GM11168 (cell line): Measurements from ENCODE around the gene COPG1.

Source experiments
- in situ Hi-C: fragments of 300-500 bp; cut with MboI; formaldehyde crosslinking; loops from one replicate; pipeline ENCODE4 v1.12.0; 2022; ENCODE audit warnings: low sequenced_read_pairs; ENCODE audit not compliant: unreplicated experiment

The COPG1 gene

DNA sequence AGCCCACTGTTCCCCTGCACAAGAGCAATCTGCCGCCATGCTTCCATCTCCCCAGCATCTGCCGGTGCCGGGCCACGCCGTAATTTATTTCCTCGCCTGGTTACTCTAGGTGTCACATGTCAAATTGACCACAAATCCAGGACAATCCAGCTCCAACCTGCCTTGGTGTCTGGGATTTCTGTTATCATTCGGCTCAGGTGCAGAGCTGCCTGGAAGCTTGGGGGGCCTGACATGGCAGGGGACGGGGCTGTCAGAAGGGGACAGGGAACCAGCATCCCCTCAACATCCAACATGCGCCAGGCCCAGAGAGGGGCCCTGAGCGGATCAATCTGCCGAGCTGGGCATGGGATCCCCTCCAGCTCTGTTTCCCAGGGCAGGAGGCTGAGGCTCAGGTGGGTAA is 77.2 kb downstream of the COPG1 start:
- in situ Hi-C loops = no loop called here
